Natural killer cell (primary cell): Measurements from ENCODE around the gene STAP1. TPM values are rescaled to one million over a fixed set of nuclear protein-coding genes. Genes with fewer than 3 reads are reported as not detected.
A peak's percentile ranks its signal among the peaks of the same experiment; 100 is the strongest.
"Not testable (repeated sequence)": the region's sequence is repeated elsewhere in the genome, so short reads cannot be mapped to it uniquely, and the experiment has no call there.

Source experiments
- ATAC-seq, 3 donors: fragments of 150-1000 bp in 2 of 3; fragments of 200-7000 bp in 1 of 3; cut with Tn5 transposase; 1 replicate in 1 of 3; 2 replicates in 2 of 3; pipeline ENCODE4 v1.10.0; 2021; ENCODE audit warnings: mild to moderate bottlenecking in 2 of 3, moderate library complexity in 2 of 3
- DNase-seq, 2 donors: peaks; one replicate each; pipeline versions ENCODE4 v3.0.0 to v3.0.0-alpha.2; 2013 to 2021; ENCODE audit warnings: mixed read lengths in 1 of 2
- H3K27ac ChIP-seq: one replicate; pipeline ENCODE4 v1.5.1; 2013; ENCODE audit warnings: mild to moderate bottlenecking, low read length
- H3K27me3 ChIP-seq: one replicate; pipeline ENCODE4 v1.6.1; 2013; ENCODE audit warnings: low read length; ENCODE audit not compliant: control insufficient read depth, insufficient read depth
- H3K36me3 ChIP-seq: one replicate; pipeline ENCODE4 v1.6.1; 2013; ENCODE audit warnings: low read length; ENCODE audit not compliant: control insufficient read depth, insufficient read depth
- H3K4me1 ChIP-seq: one replicate; pipeline ENCODE4 v1.6.1; 2013; ENCODE audit warnings: low read length; ENCODE audit not compliant: control insufficient read depth, insufficient read depth
- H3K4me3 ChIP-seq: one replicate; pipeline ENCODE4 v1.5.1; 2013; ENCODE audit warnings: low read length
- H3K9me3 ChIP-seq: one replicate; pipeline ENCODE4 v1.6.1; 2013; ENCODE audit warnings: low read length; ENCODE audit not compliant: control insufficient read depth, insufficient read depth
- H3K27ac Mint-ChIP-seq, 2 donors: one replicate each; pipeline ENCODE4 v1.8.0; 2022; ENCODE audit warnings: mild to moderate bottlenecking in 2 of 2, mixed read lengths in 2 of 2, moderate library complexity in 1 of 2
- H3K27me3 Mint-ChIP-seq, 2 donors: one replicate each; pipeline ENCODE4 v1.8.0; 2022; ENCODE audit warnings: low read depth in 2 of 2, mixed read lengths in 2 of 2
- H3K36me3 Mint-ChIP-seq: one replicate; pipeline ENCODE4 v1.8.0; 2022; ENCODE audit warnings: mixed read lengths
- H3K4me1 Mint-ChIP-seq, 2 donors: one replicate each; pipeline ENCODE4 v1.8.0; 2022; ENCODE audit warnings: mixed read lengths in 2 of 2
- H3K4me3 Mint-ChIP-seq: one replicate; pipeline ENCODE4 v1.8.0; 2022; ENCODE audit warnings: mild to moderate bottlenecking, moderate library complexity, mixed read lengths
- H3K9me3 Mint-ChIP-seq, 2 donors: one replicate each; pipeline ENCODE4 v1.8.0; 2022; ENCODE audit warnings: mixed read lengths in 2 of 2
- WGBS: methylation state at CpG from one replicate; pipeline ENCODE4 v1.1.7; 2013; ENCODE audit warnings: missing lambda C conversion rate; ENCODE audit not compliant: insufficient coverage; 5-methylcytosine and 5-hydroxymethylcytosine counted together
- intact Hi-C: fragments of 100-400 bp; cut with micrococcal nuclease; formaldehyde crosslinking; loops from one replicate; pipeline ENCODE4 v1.14.2; 2022
- total RNA-seq, 4 donors: library from RNA; stranded (reverse); fragments of 120-200 nt in 1 of 4; gene quantifications; one replicate each; pipeline versions ENCODE4 v1.2.3 to v1.2.4, GENCODE V29; 2013 to 2022
- TF ChIP-seq, protein P1 (sequence below): fragments of 200-600 bp; IDR thresholded peaks from one replicate; pipeline ENCODE4 v1.8.0; 2022; ENCODE audit warnings: antibody characterized with exemption

STAP1 gene
- total RNA-seq, 3 donors from 2014 or later (not counting 1 experiment from before 2014, with no cell fraction given) = 11.3 to 11.4 (median 11.4) TPM

DNA sequence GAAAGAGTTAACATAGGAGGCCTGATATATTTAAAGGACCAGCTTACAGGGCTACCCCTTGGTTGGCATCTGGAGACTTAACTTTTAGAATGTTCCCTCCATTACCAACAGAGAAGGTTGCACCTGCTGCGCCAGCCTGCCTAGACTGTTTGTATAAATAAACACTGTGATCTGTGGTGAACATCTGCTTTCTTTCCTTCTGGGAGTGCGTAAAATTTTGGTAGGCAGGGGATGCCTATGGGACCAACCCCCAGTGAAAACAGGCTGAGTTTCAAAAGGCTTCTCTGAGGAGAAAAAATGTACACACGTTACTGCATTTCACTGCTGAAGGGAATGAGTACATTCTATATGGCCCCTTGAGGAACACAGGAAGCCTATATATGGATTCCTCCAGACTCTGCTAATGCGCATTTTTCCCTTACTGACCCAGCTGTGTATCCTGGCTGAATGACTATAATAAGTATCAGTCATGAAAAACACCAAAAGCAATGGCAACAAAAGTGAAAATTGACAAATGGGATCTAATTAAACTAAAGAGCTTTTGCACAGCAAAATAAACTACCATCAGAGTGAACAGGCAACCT is 27.1 kb upstream of the STAP1 start:
- ATAC-seq = no peak
- TF ChIP-seq, protein P1, sequence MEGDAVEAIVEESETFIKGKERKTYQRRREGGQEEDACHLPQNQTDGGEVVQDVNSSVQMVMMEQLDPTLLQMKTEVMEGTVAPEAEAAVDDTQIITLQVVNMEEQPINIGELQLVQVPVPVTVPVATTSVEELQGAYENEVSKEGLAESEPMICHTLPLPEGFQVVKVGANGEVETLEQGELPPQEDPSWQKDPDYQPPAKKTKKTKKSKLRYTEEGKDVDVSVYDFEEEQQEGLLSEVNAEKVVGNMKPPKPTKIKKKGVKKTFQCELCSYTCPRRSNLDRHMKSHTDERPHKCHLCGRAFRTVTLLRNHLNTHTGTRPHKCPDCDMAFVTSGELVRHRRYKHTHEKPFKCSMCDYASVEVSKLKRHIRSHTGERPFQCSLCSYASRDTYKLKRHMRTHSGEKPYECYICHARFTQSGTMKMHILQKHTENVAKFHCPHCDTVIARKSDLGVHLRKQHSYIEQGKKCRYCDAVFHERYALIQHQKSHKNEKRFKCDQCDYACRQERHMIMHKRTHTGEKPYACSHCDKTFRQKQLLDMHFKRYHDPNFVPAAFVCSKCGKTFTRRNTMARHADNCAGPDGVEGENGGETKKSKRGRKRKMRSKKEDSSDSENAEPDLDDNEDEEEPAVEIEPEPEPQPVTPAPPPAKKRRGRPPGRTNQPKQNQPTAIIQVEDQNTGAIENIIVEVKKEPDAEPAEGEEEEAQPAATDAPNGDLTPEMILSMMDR = no peak
- peak overlapping the region in 1 of 2 donors; percentile 31 for H3K27ac Mint-ChIP-seq
- H3K36me3 Mint-ChIP-seq = peaks cover 39% of the 10 kb centered on the region
- H3K4me3 Mint-ChIP-seq = no peak overlapping the region
- Histone ChIP-seq H3K4me3 (no peak overlapping the region), H3K27ac (no peak overlapping the region), H3K4me1 (peaks cover 4% of the 10 kb centered on the region), H3K27me3 (no peaks in the 10 kb centered on the region), H3K36me3 (peaks cover 64% of the 10 kb centered on the region), H3K9me3 (no peaks in the 10 kb centered on the region)
- no peaks in the 10 kb centered on the region for H3K27me3 Mint-ChIP-seq
- WGBS = 80% methylated on average over 4 of the region's 4 CpGs
- no peaks in the 10 kb centered on the region for H3K9me3 Mint-ChIP-seq
- peaks cover 49 to 61% of the 10 kb centered on the region in 2 donors for H3K4me1 Mint-ChIP-seq
- no peak for DNase-seq
- intact Hi-C loops = no loop called here

- H3K36me3 Mint-ChIP-seq = peaks cover 32% of the 10 kb centered on the region
- H3K9me3 Mint-ChIP-seq, intact Hi-C loops, H3K27ac ChIP-seq, H3K27me3 ChIP-seq, DNase-seq, H3K4me3 Mint-ChIP-seq, H3K4me1 ChIP-seq, H3K9me3 ChIP-seq, H3K27me3 Mint-ChIP-seq, H3K4me3 ChIP-seq, ATAC-seq, H3K27ac Mint-ChIP-seq: not testable (repeated sequence)
- H3K4me1 Mint-ChIP-seq = peaks cover 44 to 53% of the 10 kb centered on the region in 2 donors
- WGBS = 100% methylated on average over 3 of the region's 4 CpGs
- peaks cover 71% of the 10 kb centered on the region for H3K36me3 ChIP-seq
Measured at GRCh38 chr4:67532397-67532796, 26.1 kb upstream of the STAP1 start.

- H3K4me3 ChIP-seq = no peak overlapping the region
- H3K27me3 ChIP-seq = no peaks in the 10 kb centered on the region
- no peaks in the 10 kb centered on the region for H3K9me3 ChIP-seq
- H3K36me3 ChIP-seq = peaks cover 75% of the 10 kb centered on the region
- no peak overlapping the region for H3K27ac ChIP-seq
- Mint-ChIP-seq H3K27me3 (no peaks in the 10 kb centered on the region), H3K36me3 (peaks cover 32% of the 10 kb centered on the region), H3K9me3 (no peaks in the 10 kb centered on the region), H3K4me1 (peaks cover 46 to 53% of the 10 kb centered on the region in 2 donors), H3K27ac (peak overlapping the region in 1 of 2 donors; percentile 29), H3K4me3 (no peak overlapping the region)
- DNase-seq (no peak), ATAC-seq (no peak)
- TF ChIP-seq, protein P1 = no peak
- no peaks in the 10 kb centered on the region for H3K4me1 ChIP-seq
- intact Hi-C loops = no loop called here
- 100% methylated on average over 3 of the region's 3 CpGs for WGBS
Measured at GRCh38 chr4:67533112-67533511, 25.4 kb upstream of the STAP1 start.

- no peak overlapping the region for H3K27ac Mint-ChIP-seq
- intact Hi-C loops = no loop called here
- H3K4me1 Mint-ChIP-seq = peaks cover 42 to 48% of the 10 kb centered on the region in 2 donors
- H3K27ac ChIP-seq = no peak overlapping the region
- peaks cover 74% of the 10 kb centered on the region for H3K36me3 ChIP-seq
- no peaks in the 10 kb centered on the region for H3K27me3 ChIP-seq
- H3K4me3 Mint-ChIP-seq = no peak overlapping the region
- H3K9me3 Mint-ChIP-seq = no peaks in the 10 kb centered on the region
- H3K9me3 ChIP-seq = no peaks in the 10 kb centered on the region
- no peaks in the 10 kb centered on the region for H3K4me1 ChIP-seq
- 100% methylated on average over 1 of the region's 2 CpGs for WGBS
- H3K36me3 Mint-ChIP-seq = peaks cover 39% of the 10 kb centered on the region
- H3K27me3 Mint-ChIP-seq = no peaks in the 10 kb centered on the region
- no peak for DNase-seq
- TF ChIP-seq, protein P1 = no peak
- no peak for ATAC-seq
- no peak overlapping the region for H3K4me3 ChIP-seq
Measured at GRCh38 chr4:67535280-67535840, 23.2 kb upstream of the STAP1 start.
